A172 (cell line): ENCODE measurements around the gene SCGB1C1. TPM values are rescaled to one million over a fixed set of nuclear protein-coding genes. Genes with fewer than 3 reads are reported as not detected.
"Not testable (repeated sequence)": the region's sequence is repeated elsewhere in the genome, so short reads cannot be mapped to it uniquely, and the experiment has no call there.

Source experiments
- DNase-seq: peaks from one replicate; pipeline ENCODE4 v3.0.0-alpha.2; 2015; ENCODE audit warnings: low spot score
- total RNA-seq: library from RNA; depleted of rRNA; stranded (reverse); fragments of >200 nt; shearing (Covaris generic); gene quantifications from 2 replicates; pipeline ENCODE4 v1.2.3, GENCODE V29; 2014; rRNA removed

The SCGB1C1 gene
- total RNA-seq, result not detected in 2 replicates

GRCh38 chr11:192674-193128 is at the start of gene SCGB1C1:
TSS of gene SCGB1C1 (plus strand) at chr11:193078. CDS start at chr11:193100, 22 bp downstream.
- not testable (repeated sequence) for DNase-seq

GRCh38 chr11:180242-180641 is 12.6 kb upstream of the SCGB1C1 start:
- DNase-seq, result not testable (repeated sequence)

- DNase-seq, result not testable (repeated sequence)
Measured at GRCh38 chr11:189200-189783, 3.6 kb upstream of the SCGB1C1 start.

GRCh38 chr11:189843-190311 is 3.0 kb upstream of the SCGB1C1 start:
- DNase-seq, result not testable (repeated sequence)

- DNase-seq, result not testable (repeated sequence)
Measured at GRCh38 chr11:190546-190945, 2.3 kb upstream of the SCGB1C1 start.

- DNase-seq, result not testable (repeated sequence)
Measured at GRCh38 chr11:191490-192478, 1.1 kb upstream of the SCGB1C1 start.

GRCh38 chr11:193481-193880 is 603 bp downstream of the SCGB1C1 start:
- DNase-seq, result not testable (repeated sequence)

GRCh38 chr11:196786-197731 is 4.2 kb downstream of the SCGB1C1 start:
- DNase-seq, result no peak

- DNase-seq, result no peak
Measured at GRCh38 chr11:197741-198235, 4.9 kb downstream of the SCGB1C1 start.

GRCh38 chr11:198236-198806 is 5.4 kb downstream of the SCGB1C1 start:
- DNase-seq, result no peak

GRCh38 chr11:199004-199581 is 6.2 kb downstream of the SCGB1C1 start:
- DNase-seq, result no peak

GRCh38 chr11:199782-200181 is 6.9 kb downstream of the SCGB1C1 start:
- no peak for DNase-seq

- no peak for DNase-seq
Measured at GRCh38 chr11:200224-201003, 7.5 kb downstream of the SCGB1C1 start.

GRCh38 chr11:201966-202365 is 9.1 kb downstream of the SCGB1C1 start:
- DNase-seq, result no peak

GRCh38 chr11:202490-202889 is 9.6 kb downstream of the SCGB1C1 start:
- no peak for DNase-seq

- no peak for DNase-seq
Measured at GRCh38 chr11:203056-203944, 10.4 kb downstream of the SCGB1C1 start.

GRCh38 chr11:203945-204586 is 11.2 kb downstream of the SCGB1C1 start:
- no peak for DNase-seq

- no peak for DNase-seq
Measured at GRCh38 chr11:204587-205109, 11.8 kb downstream of the SCGB1C1 start.
